ENCODE measurements around the gene PPFIBP1.
"Not testable (repeated sequence)": the region's sequence is repeated elsewhere in the genome, so short reads cannot be mapped to it uniquely, and the experiment has no call there.

Gene PPFIBP1

DNA sequence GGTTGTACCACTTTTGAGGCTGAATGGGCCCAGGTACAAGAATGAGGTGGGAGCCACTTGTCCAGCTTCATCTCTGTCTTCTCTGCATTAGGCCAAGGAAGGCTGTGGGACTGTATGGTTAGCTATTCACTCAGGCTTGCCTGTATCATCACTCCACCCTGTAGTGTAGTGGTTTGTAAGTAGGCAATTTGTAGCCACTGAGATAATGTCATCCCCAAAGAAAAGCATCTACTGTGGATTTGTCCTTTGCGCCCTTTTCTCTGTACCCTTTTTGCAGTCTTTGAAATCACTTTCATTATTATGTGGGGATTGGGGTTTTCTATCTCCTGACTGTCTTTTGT, 57.3 kb downstream of the PPFIBP1 start:
- not testable (repeated sequence) for H3K9me3 ChIP-seq (ENCODE audit: control insufficient read depth, insufficient read depth, low read length); DNase-seq (ENCODE audit: low read depth, low spot score); H3K27me3 ChIP-seq (ENCODE audit: control insufficient read depth, insufficient read depth, low read length); H3K27ac ChIP-seq (ENCODE audit: low read length); H3K4me1 ChIP-seq (ENCODE audit: control insufficient read depth, insufficient read depth, low read length); H3K36me3 ChIP-seq (ENCODE audit: control insufficient read depth, insufficient read depth, low read length); H3K4me3 ChIP-seq (ENCODE audit: low read length)
- WGBS (ENCODE audit: insufficient coverage, insufficient read length) = no CpG with 5 or more reads among the region's 1 CpG

DNA sequence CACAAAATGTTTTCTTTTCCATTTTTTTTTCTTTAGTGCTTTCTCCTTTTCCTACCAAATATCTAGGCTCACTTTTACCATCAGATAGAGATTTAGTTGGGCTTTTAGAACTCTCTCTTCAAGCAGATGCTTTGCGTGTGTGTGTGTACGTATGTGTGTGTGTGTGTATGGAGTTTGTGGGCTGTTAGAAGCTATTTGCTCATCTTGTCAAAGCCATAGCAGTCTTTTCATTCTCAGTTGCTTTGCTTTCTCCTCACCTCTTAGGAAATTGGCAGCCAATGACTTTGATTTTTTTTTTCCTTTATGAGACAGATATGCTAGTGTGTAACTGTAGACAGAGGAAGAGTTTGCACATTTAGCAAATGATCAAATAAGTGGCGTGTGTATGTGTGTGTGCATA, 57.8 kb downstream of the PPFIBP1 start:
- not testable (repeated sequence) for DNase-seq (ENCODE audit: low read depth, low spot score); H3K36me3 ChIP-seq (ENCODE audit: control insufficient read depth, insufficient read depth, low read length); H3K4me3 ChIP-seq (ENCODE audit: low read length); H3K9me3 ChIP-seq (ENCODE audit: control insufficient read depth, insufficient read depth, low read length); H3K4me1 ChIP-seq (ENCODE audit: control insufficient read depth, insufficient read depth, low read length); H3K27ac ChIP-seq (ENCODE audit: low read length); H3K27me3 ChIP-seq (ENCODE audit: control insufficient read depth, insufficient read depth, low read length)
- no CpG with 5 or more reads among the region's 3 CpGs for WGBS (ENCODE audit: insufficient coverage, insufficient read length)

DNA sequence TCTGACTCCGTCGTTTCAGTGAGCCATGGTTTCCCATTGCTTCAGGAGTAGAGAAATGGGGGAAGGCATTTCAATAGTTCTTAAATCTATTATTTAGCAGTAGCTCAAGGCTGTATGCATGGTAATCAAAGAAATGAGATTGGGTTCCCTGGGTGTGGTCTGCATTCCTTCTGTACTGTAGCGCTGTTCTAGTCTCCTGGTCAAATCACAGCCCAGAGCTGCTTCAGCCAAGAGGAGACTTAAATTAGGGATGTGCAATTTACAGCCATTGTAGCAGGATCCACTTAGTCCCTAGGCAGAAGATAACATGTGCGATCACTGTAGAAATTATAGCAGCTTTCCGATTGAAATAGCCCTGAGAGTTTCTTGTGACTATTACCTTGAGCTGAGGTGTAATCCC, 58.4 kb downstream of the PPFIBP1 start:
- WGBS (ENCODE audit: insufficient coverage, insufficient read length) = no CpG with 5 or more reads among the region's 5 CpGs
- H3K9me3 ChIP-seq (ENCODE audit: control insufficient read depth, insufficient read depth, low read length) = not testable (repeated sequence)

DNA sequence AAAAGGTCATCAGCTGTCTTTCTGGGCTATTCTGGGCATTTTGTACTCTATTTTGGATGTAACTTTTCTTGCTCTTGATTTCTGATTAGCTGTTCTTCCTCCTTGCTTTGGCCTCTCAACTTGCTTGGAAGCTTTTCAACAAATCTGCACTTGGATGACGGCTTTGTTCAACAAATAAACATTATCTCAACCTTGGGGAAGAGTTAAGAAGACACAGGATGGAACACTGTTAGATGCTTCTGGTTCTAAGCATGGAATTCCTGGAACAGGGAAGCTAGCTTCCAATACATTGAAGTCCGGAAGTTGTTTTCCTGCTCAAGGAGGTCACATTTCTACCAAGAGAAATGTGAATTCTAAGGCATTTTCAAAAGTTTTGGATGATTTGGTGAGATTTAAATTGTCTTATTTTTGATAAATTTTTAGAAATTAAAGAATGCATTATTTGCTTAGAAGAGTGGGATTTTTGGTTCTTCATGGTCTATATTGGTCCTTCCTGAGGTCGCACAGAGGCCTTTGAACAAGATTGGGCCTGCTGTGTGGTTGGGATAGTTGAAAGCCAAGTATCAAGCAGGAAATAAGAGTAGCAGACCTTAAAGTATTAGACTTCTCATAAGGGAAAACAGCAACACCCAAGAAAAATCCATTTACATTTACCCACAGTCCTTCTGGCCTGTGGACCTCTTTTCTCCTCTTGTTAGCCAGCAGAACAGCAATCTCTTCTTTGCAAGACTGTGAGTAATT, 59.2 kb downstream of the PPFIBP1 start:
- no CpG with 5 or more reads among the region's 3 CpGs for WGBS (ENCODE audit: insufficient coverage, insufficient read length)
- no peaks in the 10 kb centered on the region for H3K27me3 ChIP-seq (ENCODE audit: control insufficient read depth, insufficient read depth, low read length)
- no peak for DNase-seq (ENCODE audit: low read depth, low spot score)
- H3K36me3 ChIP-seq (ENCODE audit: control insufficient read depth, insufficient read depth, low read length) = no peaks in the 10 kb centered on the region
- H3K4me3 ChIP-seq (ENCODE audit: low read length) = no peak overlapping the region
- H3K27ac ChIP-seq (ENCODE audit: low read length) = no peak overlapping the region
- H3K9me3 ChIP-seq (ENCODE audit: control insufficient read depth, insufficient read depth, low read length) = no peaks in the 10 kb centered on the region
- H3K4me1 ChIP-seq (ENCODE audit: control insufficient read depth, insufficient read depth, low read length) = 0 out of 2 replicates have a peak, but pooled peaks cover 1% of the 10 kb centered on the region

More for the DNA sequence above, 58.4 kb downstream of the PPFIBP1 start:
- H3K4me3 ChIP-seq (ENCODE audit: low read length); H3K4me1 ChIP-seq (ENCODE audit: control insufficient read depth, insufficient read depth, low read length); H3K27ac ChIP-seq (ENCODE audit: low read length); DNase-seq (ENCODE audit: low read depth, low spot score); H3K36me3 ChIP-seq (ENCODE audit: control insufficient read depth, insufficient read depth, low read length); H3K27me3 ChIP-seq (ENCODE audit: control insufficient read depth, insufficient read depth, low read length): not testable (repeated sequence)

DNA sequence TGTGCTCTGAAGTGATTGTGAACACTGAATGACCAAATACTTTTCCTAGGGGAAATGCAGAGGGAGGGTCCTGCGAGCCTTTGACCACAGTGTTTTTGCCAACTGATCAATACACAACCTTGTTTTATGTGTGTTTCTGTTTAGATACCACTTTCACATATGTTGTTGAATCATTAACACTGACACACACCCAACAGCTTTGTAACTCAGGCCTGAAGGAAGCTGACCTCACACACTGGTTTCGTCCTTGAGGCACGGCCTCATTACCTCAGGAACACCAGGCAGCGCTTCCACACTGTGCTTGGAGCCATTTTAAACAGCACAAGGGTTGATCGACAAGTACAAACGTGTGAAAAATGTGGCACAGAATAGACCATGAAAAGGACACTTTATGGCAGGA, 60.0 kb downstream of the PPFIBP1 start:
- Histone ChIP-seq H3K27ac (ENCODE audit: low read length) (no peak overlapping the region), H3K4me3 (ENCODE audit: low read length) (no peak overlapping the region), H3K36me3 (ENCODE audit: control insufficient read depth, insufficient read depth, low read length) (no peaks in the 10 kb centered on the region), H3K4me1 (ENCODE audit: control insufficient read depth, insufficient read depth, low read length) (0 out of 2 replicates have a peak, but pooled peaks cover 1% of the 10 kb centered on the region), H3K9me3 (ENCODE audit: control insufficient read depth, insufficient read depth, low read length) (no peaks in the 10 kb centered on the region), H3K27me3 (ENCODE audit: control insufficient read depth, insufficient read depth, low read length) (no peaks in the 10 kb centered on the region)
- no CpG with 5 or more reads among the region's 6 CpGs for WGBS (ENCODE audit: insufficient coverage, insufficient read length)
- no peak for DNase-seq (ENCODE audit: low read depth, low spot score)

DNA sequence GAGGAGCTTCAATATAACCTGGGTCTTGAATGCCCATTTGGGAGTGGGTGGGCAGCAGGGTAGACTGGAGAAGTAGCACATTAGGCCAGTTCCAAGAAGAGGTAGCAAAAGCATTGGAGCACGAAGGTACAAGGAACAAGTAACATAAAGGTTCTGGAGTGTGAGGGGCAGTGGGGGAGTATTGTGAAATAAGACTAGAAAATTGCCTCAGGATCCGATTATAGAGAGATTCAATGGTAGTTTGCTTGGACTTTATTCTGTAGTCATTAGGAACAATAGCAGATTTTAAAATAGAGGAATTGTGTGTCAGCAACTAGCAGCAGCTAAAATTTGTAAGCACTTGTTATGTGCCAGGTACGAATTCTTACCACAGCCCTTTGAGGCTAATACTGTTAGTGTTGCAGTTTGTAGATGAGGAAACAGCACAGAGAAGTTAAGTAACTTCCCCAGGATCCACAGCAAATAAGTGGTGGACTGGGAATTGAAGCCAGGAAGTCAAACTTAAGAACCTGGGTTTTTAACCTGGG, 61.8 kb downstream of the PPFIBP1 start:
- Histone ChIP-seq H3K27ac (ENCODE audit: low read length) (no peak overlapping the region), H3K36me3 (ENCODE audit: control insufficient read depth, insufficient read depth, low read length) (no peaks in the 10 kb centered on the region), H3K27me3 (ENCODE audit: control insufficient read depth, insufficient read depth, low read length) (no peaks in the 10 kb centered on the region), H3K4me3 (ENCODE audit: low read length) (no peak overlapping the region), H3K4me1 (ENCODE audit: control insufficient read depth, insufficient read depth, low read length) (0 out of 2 replicates have a peak, but pooled peaks cover 1% of the 10 kb centered on the region), H3K9me3 (ENCODE audit: control insufficient read depth, insufficient read depth, low read length) (no peaks in the 10 kb centered on the region)
- no peak for DNase-seq (ENCODE audit: low read depth, low spot score)
- no CpG with 5 or more reads among the region's 3 CpGs for WGBS (ENCODE audit: insufficient coverage, insufficient read length)

DNA sequence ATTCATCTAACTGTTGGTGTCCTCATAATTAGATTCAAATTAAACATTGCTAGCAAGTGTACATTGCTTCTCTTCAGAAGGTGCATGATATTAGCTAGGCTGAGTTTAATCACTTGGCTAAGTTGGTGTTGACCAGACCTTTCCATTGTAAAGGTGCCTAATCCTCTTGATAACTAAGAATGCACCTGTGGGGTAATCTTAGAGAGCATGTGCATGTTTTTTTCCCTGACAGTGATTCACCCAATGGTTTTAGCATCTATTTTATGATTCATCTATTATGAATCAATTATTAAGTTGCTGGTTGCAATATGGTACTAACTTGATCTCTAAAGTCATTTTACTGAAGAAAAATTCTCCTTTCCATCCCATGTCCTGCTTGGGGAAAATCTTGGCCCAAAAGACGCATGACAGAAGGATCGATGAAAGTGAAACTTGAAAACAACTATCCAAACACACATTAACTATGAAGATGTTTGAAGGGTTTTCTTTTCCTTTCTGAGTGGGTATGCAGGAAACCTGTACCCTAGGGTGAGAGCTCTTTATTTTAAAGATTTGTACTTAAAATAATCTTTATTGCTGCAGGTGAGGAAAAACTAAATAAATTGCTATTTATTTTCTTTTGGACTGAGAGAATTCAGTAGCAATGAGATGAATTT, 64.2 kb downstream of the PPFIBP1 start:
- H3K4me3 ChIP-seq (ENCODE audit: low read length); H3K27ac ChIP-seq (ENCODE audit: low read length); H3K4me1 ChIP-seq (ENCODE audit: control insufficient read depth, insufficient read depth, low read length); DNase-seq (ENCODE audit: low read depth, low spot score); H3K36me3 ChIP-seq (ENCODE audit: control insufficient read depth, insufficient read depth, low read length); H3K9me3 ChIP-seq (ENCODE audit: control insufficient read depth, insufficient read depth, low read length); H3K27me3 ChIP-seq (ENCODE audit: control insufficient read depth, insufficient read depth, low read length): not testable (repeated sequence)
- no CpG with 5 or more reads among the region's 2 CpGs for WGBS (ENCODE audit: insufficient coverage, insufficient read length)

DNA sequence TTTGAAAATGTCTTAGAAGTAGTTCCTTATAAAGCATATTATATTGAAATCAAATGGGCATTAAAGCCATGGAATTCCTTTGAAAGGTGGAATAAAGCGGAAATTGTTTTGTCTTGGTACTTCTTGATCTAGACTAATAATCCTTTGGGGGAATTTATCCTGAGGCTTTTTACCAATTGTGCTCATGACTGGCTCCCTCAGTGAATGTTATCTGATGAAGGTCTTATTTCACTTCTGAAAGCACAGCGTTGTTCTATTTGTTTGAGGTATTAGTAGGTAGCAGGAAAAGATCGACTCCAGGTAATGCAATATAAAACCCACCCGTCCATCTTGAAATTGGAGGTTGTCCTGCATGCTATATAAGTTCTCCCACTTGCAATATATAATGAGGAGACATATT, 64.8 kb downstream of the PPFIBP1 start:
- Histone ChIP-seq H3K27me3 (ENCODE audit: control insufficient read depth, insufficient read depth, low read length) (no peaks in the 10 kb centered on the region), H3K9me3 (ENCODE audit: control insufficient read depth, insufficient read depth, low read length) (no peaks in the 10 kb centered on the region), H3K4me1 (ENCODE audit: control insufficient read depth, insufficient read depth, low read length) (0 out of 2 replicates have a peak, but pooled peaks cover 1% of the 10 kb centered on the region), H3K4me3 (ENCODE audit: low read length) (no peak overlapping the region), H3K36me3 (ENCODE audit: control insufficient read depth, insufficient read depth, low read length) (no peaks in the 10 kb centered on the region), H3K27ac (ENCODE audit: low read length) (no peak overlapping the region)
- no peak for DNase-seq (ENCODE audit: low read depth, low spot score)
- whole genome bisulfite sequencing (ENCODE audit: insufficient coverage, insufficient read length) = no CpG with 5 or more reads among the region's 4 CpGs

DNA sequence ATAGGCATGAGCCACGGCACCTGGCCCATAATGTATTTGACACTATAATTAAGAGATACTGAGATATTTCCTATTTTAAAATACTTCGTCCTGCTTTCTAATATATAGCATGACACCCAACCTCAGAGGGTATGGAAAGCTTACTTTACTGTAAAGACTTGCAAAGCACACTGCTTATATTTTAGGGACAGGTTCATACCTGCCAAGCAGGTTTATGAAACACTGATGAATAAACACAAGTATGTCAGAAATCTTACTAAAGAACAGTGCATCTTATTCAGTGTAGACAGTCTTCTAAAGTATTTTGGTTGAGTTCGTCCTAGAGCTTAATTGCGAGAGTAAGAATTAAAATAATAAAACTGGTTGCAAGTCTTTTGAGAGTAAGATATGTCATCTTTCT, 65.4 kb downstream of the PPFIBP1 start:
- Histone ChIP-seq H3K9me3 (ENCODE audit: control insufficient read depth, insufficient read depth, low read length) (no peaks in the 10 kb centered on the region), H3K27me3 (ENCODE audit: control insufficient read depth, insufficient read depth, low read length) (no peaks in the 10 kb centered on the region), H3K4me1 (ENCODE audit: control insufficient read depth, insufficient read depth, low read length) (no peaks in the 10 kb centered on the region), H3K27ac (ENCODE audit: low read length) (no peak overlapping the region), H3K36me3 (ENCODE audit: control insufficient read depth, insufficient read depth, low read length) (no peaks in the 10 kb centered on the region), H3K4me3 (ENCODE audit: low read length) (no peak overlapping the region)
- no peak for DNase-seq (ENCODE audit: low read depth, low spot score)
- no CpG with 5 or more reads among the region's 4 CpGs for WGBS (ENCODE audit: insufficient coverage, insufficient read length)

DNA sequence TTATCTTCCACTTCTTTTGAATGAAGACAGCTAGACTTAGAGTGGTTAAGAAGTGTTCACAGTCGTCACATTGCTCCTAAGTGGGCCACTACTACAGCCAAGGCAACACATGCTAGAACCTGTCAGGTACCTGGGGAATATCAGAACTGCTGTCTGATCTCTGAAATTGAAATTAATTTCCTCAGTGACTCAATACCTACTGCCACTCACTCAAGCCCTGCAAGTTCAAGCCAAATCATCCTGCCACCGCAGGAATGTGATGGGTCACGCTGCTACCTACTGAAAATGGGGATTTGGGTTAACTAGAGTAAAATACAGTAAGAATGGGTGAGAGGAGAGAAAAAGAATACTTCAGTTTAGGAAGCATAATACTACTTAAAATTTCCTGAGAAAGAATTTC, 67.7 kb downstream of the PPFIBP1 start:
- not testable (repeated sequence) for H3K27me3 ChIP-seq (ENCODE audit: control insufficient read depth, insufficient read depth, low read length); H3K27ac ChIP-seq (ENCODE audit: low read length); H3K4me1 ChIP-seq (ENCODE audit: control insufficient read depth, insufficient read depth, low read length); DNase-seq (ENCODE audit: low read depth, low spot score); H3K4me3 ChIP-seq (ENCODE audit: low read length); H3K9me3 ChIP-seq (ENCODE audit: control insufficient read depth, insufficient read depth, low read length); H3K36me3 ChIP-seq (ENCODE audit: control insufficient read depth, insufficient read depth, low read length)
- WGBS (ENCODE audit: insufficient coverage, insufficient read length) = no CpG with 5 or more reads among the region's 3 CpGs

DNA sequence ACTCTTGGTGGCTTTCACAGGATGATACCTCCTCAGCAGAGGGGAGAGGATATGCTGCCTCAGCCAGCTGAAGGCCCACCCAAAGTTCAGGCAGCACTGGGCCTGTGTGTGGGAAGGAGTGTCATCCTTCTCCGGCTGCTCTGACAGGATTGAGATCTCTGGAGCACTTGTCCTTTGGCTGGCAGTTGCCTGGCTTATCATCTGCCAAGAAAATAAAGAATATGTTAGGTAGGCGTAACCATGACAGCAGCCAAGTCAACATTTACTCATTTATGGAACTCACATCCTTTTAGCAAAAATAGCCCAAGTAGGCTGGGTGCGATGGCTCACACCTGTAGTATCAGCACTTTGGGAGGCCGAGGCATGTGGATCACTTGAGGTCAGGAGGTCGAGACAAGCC, 68.5 kb downstream of the PPFIBP1 start:
- no peaks in the 10 kb centered on the region for H3K9me3 ChIP-seq (ENCODE audit: control insufficient read depth, insufficient read depth, low read length)

More for the DNA sequence above, 68.5 kb downstream of the PPFIBP1 start:
- no peaks in the 10 kb centered on the region for H3K27me3 ChIP-seq (ENCODE audit: control insufficient read depth, insufficient read depth, low read length)
- H3K4me3 ChIP-seq (ENCODE audit: low read length) = no peak overlapping the region
- H3K4me1 ChIP-seq (ENCODE audit: control insufficient read depth, insufficient read depth, low read length) = no peaks in the 10 kb centered on the region
- H3K27ac ChIP-seq (ENCODE audit: low read length) = no peak overlapping the region
- H3K36me3 ChIP-seq (ENCODE audit: control insufficient read depth, insufficient read depth, low read length) = no peaks in the 10 kb centered on the region
- WGBS (ENCODE audit: insufficient coverage, insufficient read length) = no CpG with 5 or more reads among the region's 5 CpGs
- DNase-seq (ENCODE audit: low read depth, low spot score) = no peak

Measured in iPS DF 6.9 (cell line).